Measurements from ENCODE around the gene TSPAN17. TPM values are rescaled to one million over a fixed set of nuclear protein-coding genes. Genes with fewer than 3 reads are reported as not detected.

The TSPAN17 gene
- total RNA-seq, 2 donors from 2014 or later, result 15.0 to 20.4 TPM

GRCh38 chr5:176646049-176646706 is 1.1 kb upstream of the TSPAN17 start:
- Histone ChIP-seq H3K36me3 (no peaks in the 10 kb centered on the region), H3K4me3 (peak overlapping the region in 1 of 2 donors; percentile 74), H3K27me3 (no peaks in the 10 kb centered on the region), H3K4me1 (peaks cover 0 to 21% of the 10 kb centered on the region in 2 donors), H3K27ac (peak overlapping the region; percentile 78 to 79), H3K9me3 (no peaks in the 10 kb centered on the region)
- TF ChIP-seq CTCF (IDR thresholded peaks at IDR 0.05), result no peak
- no peak for DNase-seq (ENCODE audit: low spot score)

GRCh38 chr5:176646707-176647029 is 616 bp upstream of the TSPAN17 start:
- peak overlapping the region; percentile 24 to 74 for H3K4me3 ChIP-seq
- no peaks in the 10 kb centered on the region for H3K27me3 ChIP-seq
- TF ChIP-seq CTCF (IDR thresholded peaks at IDR 0.05), result no peak
- H3K27ac ChIP-seq, result peak overlapping the region; percentile 78 to 79
- peaks cover 0 to 21% of the 10 kb centered on the region in 2 donors for H3K4me1 ChIP-seq
- no peaks in the 10 kb centered on the region for H3K9me3 ChIP-seq
- no peak for DNase-seq (ENCODE audit: low spot score)
- no peaks in the 10 kb centered on the region for H3K36me3 ChIP-seq

- H3K27ac ChIP-seq, result peak overlapping the region; percentile 73 to 78
- peaks cover 0 to 21% of the 10 kb centered on the region in 2 donors for H3K4me1 ChIP-seq
- TF ChIP-seq CTCF (IDR thresholded peaks at IDR 0.05), result no peak
- no peak for DNase-seq (ENCODE audit: low spot score)
- no peaks in the 10 kb centered on the region for H3K27me3 ChIP-seq
- peak overlapping the region; percentile 72 to 74 for H3K4me3 ChIP-seq
- H3K36me3 ChIP-seq, result peaks cover 3% of the 10 kb centered on the region
- no peaks in the 10 kb centered on the region for H3K9me3 ChIP-seq
Measured at GRCh38 chr5:176647843-176648473, 674 bp downstream of the TSPAN17 start.

GRCh38 chr5:176648474-176649194 is 1.4 kb downstream of the TSPAN17 start:
- no peak for DNase-seq (ENCODE audit: low spot score)
- no peaks in the 10 kb centered on the region for H3K9me3 ChIP-seq
- peaks cover 10% of the 10 kb centered on the region for H3K36me3 ChIP-seq
- TF ChIP-seq CTCF (IDR thresholded peaks at IDR 0.05), result no peak
- peaks cover 0 to 21% of the 10 kb centered on the region in 2 donors for H3K4me1 ChIP-seq
- H3K27ac ChIP-seq, result peak overlapping the region; percentile 73 to 78
- no peaks in the 10 kb centered on the region for H3K27me3 ChIP-seq
- peak overlapping the region; percentile 72 to 74 for H3K4me3 ChIP-seq

- no peak for DNase-seq (ENCODE audit: low spot score)
- TF ChIP-seq CTCF (IDR thresholded peaks at IDR 0.05), result no peak
- no peaks in the 10 kb centered on the region for H3K27me3 ChIP-seq
- no peak overlapping the region for H3K4me3 ChIP-seq
- peaks cover 0 to 21% of the 10 kb centered on the region in 2 donors for H3K4me1 ChIP-seq
- H3K36me3 ChIP-seq, result peaks cover 17% of the 10 kb centered on the region
- H3K9me3 ChIP-seq, result no peaks in the 10 kb centered on the region
- no peak overlapping the region for H3K27ac ChIP-seq
Measured at GRCh38 chr5:176650354-176650884, 3.1 kb downstream of the TSPAN17 start.

Measured in right atrium auricular region (tissue), 2 donors.